Heart right ventricle (tissue), 16 donors: ENCODE results near the gene LAMB2. TPM values are rescaled to one million over a fixed set of nuclear protein-coding genes. Genes with fewer than 3 reads are reported as not detected.
A peak's percentile ranks its signal among the peaks of the same experiment; 100 is the strongest.

Source experiments
- ATAC-seq, 8 donors: fragments of 200-7000 bp; cut with Tn5 transposase; one replicate each; pipeline ENCODE4 v1.9.1; 2020; ENCODE audit warnings: mild to moderate bottlenecking in 8 of 8, moderate library complexity in 8 of 8, moderate number of reproducible peaks in 1 of 8
- DNase-seq, 2 donors: peaks; one replicate each; pipeline ENCODE4 v3.0.0-alpha.2; 2020
- H3K27ac ChIP-seq, 10 donors: fragments of 200-600 bp; sonication (generic) in 2 of 10; one replicate each; pipeline versions ENCODE4 v1.5.0 to v1.8.0; 2020 to 2022; ENCODE audit warnings: mild to moderate bottlenecking in 3 of 10
- H3K27me3 ChIP-seq, 7 donors: fragments of 200-600 bp; one replicate each; pipeline ENCODE4 v1.8.0; 2021 to 2022; ENCODE audit warnings: mild to moderate bottlenecking in 2 of 7
- H3K36me3 ChIP-seq, 9 donors: fragments of 200-600 bp; sonication (generic) in 1 of 9; one replicate each; pipeline versions ENCODE4 v1.5.0 to v1.8.0; 2020 to 2022; ENCODE audit warnings: mild to moderate bottlenecking in 2 of 9
- H3K4me1 ChIP-seq, 9 donors: fragments of 200-600 bp; sonication (generic) in 1 of 9; one replicate each; pipeline versions ENCODE4 v1.5.0 to v1.8.0; 2020 to 2022; ENCODE audit warnings: mild to moderate bottlenecking in 4 of 9
- H3K4me3 ChIP-seq, 10 donors: fragments of 200-600 bp; sonication (generic) in 2 of 10; one replicate each; pipeline versions ENCODE4 v1.5.0 to v1.8.0; 2020 to 2022; ENCODE audit warnings: mild to moderate bottlenecking in 7 of 10, moderate library complexity in 2 of 10
- H3K9me3 ChIP-seq, 11 donors: fragments of 200-600 bp in 10 of 11; sonication (generic) in 2 of 11; one replicate each; pipeline versions ENCODE4 v1.5.0 to v1.8.0; 2013 to 2022; ENCODE audit warnings: mild to moderate bottlenecking in 2 of 11, control low read depth in 1 of 11, moderate library complexity in 1 of 11
- CTCF ChIP-seq, 9 donors: fragments of 200-600 bp; sonication (generic) in 2 of 9; IDR thresholded peaks; one replicate each; pipeline versions ENCODE4 v1.5.0 to v1.8.0; 2021 to 2022; ENCODE audit warnings: antibody characterized with exemption in 9 of 9, mild to moderate bottlenecking in 5 of 9, moderate library complexity in 1 of 9
- WGBS, 2 donors: extraction: QIAGEN DNeasy Blood & Tissue Kit; methylation state at CpG; one replicate each; pipeline ENCODE4 v1.1.7; 2013; ENCODE audit warnings: inconsistent platforms in 1 of 2; 5-methylcytosine and 5-hydroxymethylcytosine counted together
- intact Hi-C, 10 donors: fragments of 100-400 bp; cut with DNase I; formaldehyde crosslinking; loops; one replicate each; pipeline versions ENCODE4 v1.11.1 to v1.14.2; 2022
- polyA plus RNA-seq, 2 donors: library from polyadenylated mRNA; stranded (reverse); fragments of 200-250 nt; gene quantifications; one replicate each; pipeline ENCODE4 v1.2.3, GENCODE V29; 2013
- total RNA-seq, 10 donors: library from RNA; stranded (reverse); fragmentation: NEBNext Ultra II Directional in 3 of 10; extraction: Animal tissue kit (Norgen Biotek cat#: 25700) in 3 of 10; gene quantifications; one replicate each; pipeline versions ENCODE4 v1.2.1 to v1.2.4, GENCODE V29; 2021 to 2023
- donor health status: Arrhythmogenic right ventricular cardiomyopathy.
- donor health status: ischemic (EF 13 %, LVEDD 7.1; RV severe dilation, severe dysfunction).
- donor health status: healthy with polysubstance abuse.
- donor health status: DM: no; HTN: yes; CAD: no.
- donor health status: DM: no; HTN: no; CAD: no.
- donor health status: ischemic (EF 25% LVEDD 6.9; RV normal size, moderate dysfunction).
- donor health status: ischemic (EF 25% LVEDD 5.7; RV mildly dilated, moderate dysfunction).
- donor health status: healthy.
- donor health status: DM: yes; HTN: yes; CAD: no.
- donor health status: Ischemic cardiomyopathy.
- donor health status: ischemic (EF 35%, LVEDD 5.7; RV mildly dilated, moderate dysfunction).
- donor health status: nonischemic (EF 11% LVEDD 7.7; RV severe dilation, severe dysfunction).
- donor health status: DM: yes; HTN: yes; CAD: no.
- donor health status: PGD.
- donor health status: ischemic (EF 29% LVEDD 5.4; RV normal size, mild dysfunction).
- donor health status: nonischemic (EF 23%, LVEDD 6.1; RV moderate dilation, normal function).

The LAMB2 gene
- total and polyA plus RNA-seq, 12 donors, result 423 to 1,204 (median 776) TPM

DNA sequence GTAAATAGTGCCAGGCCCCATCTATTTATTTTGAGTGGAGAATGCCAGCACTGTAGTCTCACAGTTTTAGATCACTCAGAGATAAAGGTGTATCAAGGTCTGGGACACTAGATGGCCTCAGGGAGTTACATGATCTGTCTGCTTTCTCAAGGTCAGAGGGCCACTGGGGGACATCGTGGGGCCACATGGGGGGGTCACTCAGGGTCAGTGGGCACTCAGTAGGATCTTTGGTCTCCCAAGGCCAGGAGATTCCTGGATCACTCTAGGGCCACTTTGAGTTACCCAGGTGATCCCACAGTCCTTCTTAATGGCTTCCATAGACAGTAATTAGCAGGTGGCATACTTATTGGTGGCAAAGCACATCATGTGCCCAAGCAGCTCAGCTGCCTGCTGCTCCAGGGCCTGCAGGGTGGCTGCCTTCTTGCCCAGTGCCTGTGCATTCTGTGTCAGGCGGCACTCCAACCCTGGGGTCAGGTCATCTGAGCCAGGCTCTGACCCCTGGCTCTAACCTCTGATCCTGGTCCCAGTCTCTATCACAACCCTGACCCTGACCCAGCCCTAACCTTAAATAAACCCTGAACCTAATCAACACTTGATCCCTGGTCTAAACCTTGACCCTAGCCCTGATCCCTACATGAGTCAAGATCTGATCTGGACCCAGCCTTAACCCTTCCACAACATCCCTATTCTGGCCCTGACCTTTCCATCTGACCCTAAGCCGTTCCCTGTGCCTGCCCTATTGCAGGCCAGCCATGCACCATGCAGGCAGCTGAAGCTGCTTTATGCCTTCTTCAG, 1.8 kb upstream of the LAMB2 start:
- Histone ChIP-seq H3K27ac (peak overlapping the region in 8 of 10 donors; percentile 85 to 99 (median 94)), H3K36me3 (peaks cover 0 to 22% (median 14%) of the 10 kb centered on the region in 9 donors), H3K27me3 (no peaks in the 10 kb centered on the region), H3K9me3 (no peaks in the 10 kb centered on the region), H3K4me1 (peaks cover 15 to 43% (median 34%) of the 10 kb centered on the region in 9 donors), H3K4me3 (peak overlapping the region in 6 of 10 donors; percentile 77 to 97 (median 79))
- DNase-seq (no peak), ATAC-seq (no peak)
- 56 to 59% methylated on average over 3 of the region's 3 CpGs for WGBS, 2 donors
- TF ChIP-seq CTCF (IDR thresholded peaks at IDR 0.05), result peak in 2 of 9 donors; percentile 14 to 19
- intact Hi-C loops, result loop anchor here in 4 of 10 donors (5.0 kb wide), 4 partner anchors 33 to 88 kb away; partner anchors contain the start of genes CCDC71 (in 2 of the 4), QRICH1 (in 2 of the 4) and KLHDC8B (in 1 of the 4)

- Histone ChIP-seq H3K27me3 (no peaks in the 10 kb centered on the region), H3K4me3 (peak overlapping the region; percentile 61 to 97 (median 78)), H3K36me3 (peaks cover 0 to 35% (median 26%) of the 10 kb centered on the region in 9 donors), H3K4me1 (peaks cover 15 to 46% (median 35%) of the 10 kb centered on the region in 9 donors), H3K27ac (peak overlapping the region; percentile 85 to 99 (median 94)), H3K9me3 (no peaks in the 10 kb centered on the region)
- TF ChIP-seq CTCF (IDR thresholded peaks at IDR 0.05), result peak in 1 of 9 donors; percentile 0
- DNase-seq (peak; percentile 88 to 93), ATAC-seq (peak; percentile 79 to 93 (median 86))
- WGBS, 2 donors, result 0 to 2% methylated on average over 29 to 30 of the region's 30 CpGs
- intact Hi-C loops, result loop anchor here in 4 of 10 donors (5.0 kb wide), 4 partner anchors 34 to 89 kb away; partner anchors contain the start of genes CCDC71 (in 2 of the 4), QRICH1 (in 2 of the 4) and KLHDC8B (in 1 of the 4)
Measured at GRCh38 chr3:49133226-49133951, 539 bp upstream of the LAMB2 start.

DNA sequence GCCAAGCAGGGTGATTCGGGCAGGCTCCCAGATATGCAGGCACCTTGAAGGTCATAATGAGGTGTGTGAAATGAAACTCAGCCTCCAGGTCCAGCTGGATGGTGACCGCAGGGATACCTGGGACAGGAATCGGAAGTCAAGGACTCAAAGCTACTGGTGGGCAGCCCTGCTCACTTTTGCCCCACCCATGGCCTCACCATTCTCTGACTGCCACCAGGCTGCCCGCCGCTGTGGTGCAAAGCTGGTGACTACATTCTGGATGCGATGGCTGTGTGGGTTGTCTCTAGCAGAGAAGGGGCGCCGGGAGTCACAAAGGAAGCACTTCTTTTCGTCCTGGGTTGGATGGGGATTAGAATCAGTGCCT, 795 bp downstream of the LAMB2 start:
- intact Hi-C loops, result loop anchor here in 4 of 10 donors (5.0 kb wide), 4 partner anchors 35 to 90 kb away; partner anchors contain the start of genes CCDC71 (in 2 of the 4), QRICH1 (in 2 of the 4) and KLHDC8B (in 1 of the 4)
- peak overlapping the region; percentile 85 to 99 (median 94) for H3K27ac ChIP-seq
- H3K4me1 ChIP-seq, result peaks cover 15 to 46% (median 35%) of the 10 kb centered on the region in 9 donors
- ATAC-seq (peak in 2 of 8 donors; percentile 1 to 3), DNase-seq (no peak)
- H3K36me3 ChIP-seq, result peaks cover 0 to 49% (median 32%) of the 10 kb centered on the region in 9 donors
- no peaks in the 10 kb centered on the region for H3K27me3 ChIP-seq
- no peak for TF ChIP-seq CTCF (IDR thresholded peaks at IDR 0.05)
- no peaks in the 10 kb centered on the region for H3K9me3 ChIP-seq
- peak overlapping the region; percentile 61 to 97 (median 78) for H3K4me3 ChIP-seq
- WGBS, 2 donors, result 20 to 34% methylated on average over 9 of the region's 9 CpGs

- Histone ChIP-seq H3K36me3 (peaks cover 0 to 53% (median 37%) of the 10 kb centered on the region in 9 donors), H3K27me3 (no peaks in the 10 kb centered on the region), H3K4me1 (peaks cover 15 to 46% (median 35%) of the 10 kb centered on the region in 9 donors), H3K27ac (peak overlapping the region; percentile 85 to 99 (median 94)), H3K9me3 (no peaks in the 10 kb centered on the region), H3K4me3 (peak overlapping the region; percentile 61 to 97 (median 78))
- TF ChIP-seq CTCF (IDR thresholded peaks at IDR 0.05), result no peak
- ATAC-seq (no peak), DNase-seq (no peak)
- intact Hi-C loops, result loop anchor here in 4 of 10 donors (5.0 kb wide), 4 partner anchors 36 to 91 kb away; partner anchors contain the start of genes CCDC71 (in 2 of the 4), QRICH1 (in 2 of the 4) and KLHDC8B (in 1 of the 4)
- 74% methylated on average over 6 of the region's 6 CpGs for WGBS, 2 donors
Measured at GRCh38 chr3:49131576-49131975, 1.3 kb downstream of the LAMB2 start.
